ENCODE results near the gene IL31RA.
"Not testable (repeated sequence)": the region's sequence is repeated elsewhere in the genome, so short reads cannot be mapped to it uniquely, and the experiment has no call there.

The IL31RA gene

GRCh38 chr5:55927861-55928655 is 76.9 kb downstream of the IL31RA start:
- DNase-seq: no peak

- DNase-seq: no peak
These were observed 78.1 kb downstream of the IL31RA start for GRCh38 chr5:55929020-55929799.

- DNase-seq: no peak
These were observed 81.5 kb downstream of the IL31RA start for GRCh38 chr5:55932700-55933099.

GRCh38 chr5:55933377-55934114 is 82.4 kb downstream of the IL31RA start:
- DNase-seq: no peak

GRCh38 chr5:55934115-55934613 is 83.0 kb downstream of the IL31RA start:
- DNase-seq: no peak

- DNase-seq: no peak
These were observed 83.6 kb downstream of the IL31RA start for GRCh38 chr5:55934720-55935119.

GRCh38 chr5:55935371-55935770 is 84.2 kb downstream of the IL31RA start:
- DNase-seq: no peak

GRCh38 chr5:55936100-55936693 is 85.0 kb downstream of the IL31RA start:
- peak; percentile 88 for DNase-seq

- not testable (repeated sequence) for DNase-seq
These were observed 86.4 kb downstream of the IL31RA start for GRCh38 chr5:55937598-55937997.

- not testable (repeated sequence) for DNase-seq
These were observed 90.0 kb downstream of the IL31RA start for GRCh38 chr5:55941154-55941553.

GRCh38 chr5:55959208-55959607 is 108.1 kb downstream of the IL31RA start:
- no peak for DNase-seq

GRCh38 chr5:55960779-55961178 is 109.6 kb downstream of the IL31RA start:
- no peak for DNase-seq

- no peak for DNase-seq
These were observed 114.4 kb downstream of the IL31RA start for GRCh38 chr5:55965525-55965924.

- DNase-seq: no peak
These were observed 115.1 kb downstream of the IL31RA start for GRCh38 chr5:55966284-55966683.

GRCh38 chr5:55969956-55970355 is 118.8 kb downstream of the IL31RA start:
- no peak for DNase-seq
